Vagina (tissue), 2 donors: Measurements from ENCODE around the gene GPR158. TPM values are rescaled to one million over a fixed set of nuclear protein-coding genes. Genes with fewer than 3 reads are reported as not detected.

Experiments used
- DNase-seq, 2 donors: peaks; one replicate each; pipeline ENCODE4 v3.0.0-alpha.2; 2017; ENCODE audit errors: extremely low spot score in 2 of 2
- H3K27ac ChIP-seq: fragments of 200-600 bp; sonication (generic); one replicate; pipeline ENCODE4 v1.5.1; 2019
- H3K27me3 ChIP-seq: fragments of 200-600 bp; sonication (generic); one replicate; pipeline ENCODE4 v1.5.1; 2019
- H3K36me3 ChIP-seq, 2 donors: fragments of 200-600 bp; sonication (generic); one replicate each; pipeline ENCODE4 v1.5.1; 2017 to 2019
- H3K4me1 ChIP-seq: fragments of 200-600 bp; sonication (generic); one replicate; pipeline ENCODE4 v1.5.1; 2019
- H3K4me3 ChIP-seq, 2 donors: fragments of 200-600 bp; sonication (generic); 1 replicate in 1 of 2; 2 replicates in 1 of 2; pipeline ENCODE4 v1.5.1; 2016 to 2019
- H3K9me3 ChIP-seq: fragments of 200-600 bp; sonication (generic); one replicate; pipeline ENCODE4 v1.5.1; 2019
- POLR2A ChIP-seq, 2 donors: fragments of 450-650 bp; IDR thresholded peaks; one replicate each; pipeline ENCODE4 v1.6.1; 2017; ENCODE audit warnings: antibody characterized with exemption in 2 of 2, mild to moderate bottlenecking in 2 of 2, moderate library complexity in 2 of 2
- POLR2AphosphoS5 ChIP-seq, 2 donors: sonication (generic); formaldehyde crosslinking; IDR thresholded peaks; one replicate each; pipeline ENCODE4 v1.9.0; 2017; ENCODE audit warnings: antibody characterized with exemption in 2 of 2, mild to moderate bottlenecking in 2 of 2, low read depth in 1 of 2; ENCODE audit not compliant: insufficient read depth in 1 of 2
- intact Hi-C: fragments of 100-400 bp; cut with DNase I; formaldehyde crosslinking; loops from one replicate; pipeline ENCODE4 v1.15.1; 2023
- total RNA-seq: library from RNA; depleted of rRNA; stranded (reverse); fragments of >200 nt; gene quantifications from one replicate; pipeline ENCODE4 v1.2.3, GENCODE V29; 2016
- TF ChIP-seq, protein P1 (sequence below), 3 experiments: fragments of 450-650 bp in 2 of 3; fragments of 200-600 bp in 1 of 3; sonication (generic) in 1 of 3; IDR thresholded peaks; one replicate each; pipeline ENCODE4 v1.5.1; 2017 to 2019; ENCODE audit warnings: antibody characterized with exemption in 3 of 3, mild to moderate bottlenecking in 2 of 3, moderate library complexity in 2 of 3

GPR158 gene
- total RNA-seq, 1 donor from 2014 or later = 0.49 TPM

DNA sequence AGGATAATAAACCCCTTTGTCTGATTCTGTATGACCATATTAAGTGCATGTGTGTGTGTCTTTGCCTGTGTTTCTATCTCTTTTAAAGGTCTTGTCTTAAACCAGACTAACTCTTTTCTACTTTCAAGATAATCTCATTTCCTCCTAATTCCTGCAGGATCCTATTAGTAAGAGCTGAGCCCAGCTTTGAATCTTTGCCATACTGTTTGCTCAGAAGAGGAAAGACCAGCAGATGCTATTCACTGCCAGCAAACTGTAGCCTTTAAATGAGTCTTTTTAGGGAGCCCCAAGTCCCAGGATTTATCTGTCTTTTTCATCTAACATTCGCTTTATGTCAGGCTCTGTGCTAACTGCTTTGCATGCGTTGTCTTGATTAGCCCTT lies 2.9 kb downstream of the GPR158 start:
- no peak for TF ChIP-seq POLR2A (IDR thresholded peaks at IDR 0.05)
- TF ChIP-seq POLR2AphosphoS5 (IDR thresholded peaks at IDR 0.05; ENCODE audit: insufficient read depth in 1 of 2, low read depth in 1 of 2) = no peak
- TF ChIP-seq, protein P1, sequence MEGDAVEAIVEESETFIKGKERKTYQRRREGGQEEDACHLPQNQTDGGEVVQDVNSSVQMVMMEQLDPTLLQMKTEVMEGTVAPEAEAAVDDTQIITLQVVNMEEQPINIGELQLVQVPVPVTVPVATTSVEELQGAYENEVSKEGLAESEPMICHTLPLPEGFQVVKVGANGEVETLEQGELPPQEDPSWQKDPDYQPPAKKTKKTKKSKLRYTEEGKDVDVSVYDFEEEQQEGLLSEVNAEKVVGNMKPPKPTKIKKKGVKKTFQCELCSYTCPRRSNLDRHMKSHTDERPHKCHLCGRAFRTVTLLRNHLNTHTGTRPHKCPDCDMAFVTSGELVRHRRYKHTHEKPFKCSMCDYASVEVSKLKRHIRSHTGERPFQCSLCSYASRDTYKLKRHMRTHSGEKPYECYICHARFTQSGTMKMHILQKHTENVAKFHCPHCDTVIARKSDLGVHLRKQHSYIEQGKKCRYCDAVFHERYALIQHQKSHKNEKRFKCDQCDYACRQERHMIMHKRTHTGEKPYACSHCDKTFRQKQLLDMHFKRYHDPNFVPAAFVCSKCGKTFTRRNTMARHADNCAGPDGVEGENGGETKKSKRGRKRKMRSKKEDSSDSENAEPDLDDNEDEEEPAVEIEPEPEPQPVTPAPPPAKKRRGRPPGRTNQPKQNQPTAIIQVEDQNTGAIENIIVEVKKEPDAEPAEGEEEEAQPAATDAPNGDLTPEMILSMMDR (IDR thresholded peaks at IDR 0.05) = no peak
- intact Hi-C loops = no loop called here
- H3K27me3 ChIP-seq = peaks cover 9% of the 10 kb centered on the region

DNA sequence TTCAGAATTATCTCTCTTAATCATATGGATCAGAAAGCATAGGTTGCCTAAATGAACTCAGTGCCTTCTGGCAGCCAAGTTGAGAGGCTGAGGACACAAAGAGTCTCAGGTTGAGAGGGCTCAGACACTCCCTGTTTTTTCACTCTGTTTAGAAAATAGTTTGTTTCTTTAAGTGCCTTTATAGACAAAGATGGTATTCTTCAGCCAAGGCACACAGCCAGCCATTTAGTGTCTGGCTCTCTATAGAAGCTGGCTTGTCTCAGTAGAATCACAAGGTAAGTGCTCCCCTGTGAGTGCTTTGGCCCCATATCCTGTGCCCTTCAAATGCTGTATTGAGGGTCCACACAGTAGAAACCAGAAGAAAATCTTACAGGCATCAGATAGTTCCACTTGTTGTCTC lies 3.6 kb downstream of the GPR158 start:
- Histone ChIP-seq H3K36me3 (no peaks in the 10 kb centered on the region), H3K27me3 (peaks cover 9% of the 10 kb centered on the region), H3K27ac (no peak overlapping the region), H3K9me3 (no peaks in the 10 kb centered on the region), H3K4me3 (no peak overlapping the region), H3K4me1 (peaks cover 12% of the 10 kb centered on the region)
- DNase-seq = no peak
- intact Hi-C loops = no loop called here
- no peak for TF ChIP-seq POLR2AphosphoS5 (IDR thresholded peaks at IDR 0.05; ENCODE audit: insufficient read depth in 1 of 2, low read depth in 1 of 2)
- TF ChIP-seq, protein P1 (IDR thresholded peaks at IDR 0.05) = no peak
- no peak for TF ChIP-seq POLR2A (IDR thresholded peaks at IDR 0.05)

More for the DNA sequence above, 2.9 kb downstream of the GPR158 start:
- H3K27ac ChIP-seq = no peak overlapping the region
- H3K36me3 ChIP-seq = no peaks in the 10 kb centered on the region
- H3K4me1 ChIP-seq = peaks cover 12% of the 10 kb centered on the region
- DNase-seq = no peak
- H3K9me3 ChIP-seq = no peaks in the 10 kb centered on the region
- H3K4me3 ChIP-seq = no peak overlapping the region

DNA sequence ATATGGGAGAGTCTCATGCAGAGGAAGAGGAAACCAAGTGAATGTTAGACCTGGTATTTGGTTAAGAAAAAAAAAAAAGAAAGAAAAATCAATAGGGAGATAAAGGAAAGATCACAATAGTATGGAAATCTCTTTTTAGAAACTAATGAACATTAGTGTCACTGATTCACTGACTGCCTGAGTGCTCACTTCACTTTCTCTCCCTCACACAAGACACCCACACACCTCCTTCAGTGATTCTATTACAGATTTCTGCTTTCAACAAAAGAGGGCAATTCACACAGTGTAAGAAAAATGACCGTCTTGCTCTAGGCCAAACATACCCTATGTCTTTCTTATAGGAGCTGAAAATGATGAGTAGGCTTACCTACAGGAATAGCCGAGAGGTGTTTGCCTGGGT lies 6.0 kb downstream of the GPR158 start:
- no peak overlapping the region for H3K4me3 ChIP-seq
- peaks cover 7% of the 10 kb centered on the region for H3K27me3 ChIP-seq
- TF ChIP-seq, protein P1 (IDR thresholded peaks at IDR 0.05) = no peak
- TF ChIP-seq POLR2AphosphoS5 (IDR thresholded peaks at IDR 0.05; ENCODE audit: insufficient read depth in 1 of 2, low read depth in 1 of 2) (no peak), POLR2A (IDR thresholded peaks at IDR 0.05) (no peak)
- no peaks in the 10 kb centered on the region for H3K9me3 ChIP-seq
- intact Hi-C loops = no loop called here
- no peak for DNase-seq
- H3K27ac ChIP-seq = no peak overlapping the region
- H3K4me1 ChIP-seq = no peaks in the 10 kb centered on the region
- no peaks in the 10 kb centered on the region for H3K36me3 ChIP-seq

DNA sequence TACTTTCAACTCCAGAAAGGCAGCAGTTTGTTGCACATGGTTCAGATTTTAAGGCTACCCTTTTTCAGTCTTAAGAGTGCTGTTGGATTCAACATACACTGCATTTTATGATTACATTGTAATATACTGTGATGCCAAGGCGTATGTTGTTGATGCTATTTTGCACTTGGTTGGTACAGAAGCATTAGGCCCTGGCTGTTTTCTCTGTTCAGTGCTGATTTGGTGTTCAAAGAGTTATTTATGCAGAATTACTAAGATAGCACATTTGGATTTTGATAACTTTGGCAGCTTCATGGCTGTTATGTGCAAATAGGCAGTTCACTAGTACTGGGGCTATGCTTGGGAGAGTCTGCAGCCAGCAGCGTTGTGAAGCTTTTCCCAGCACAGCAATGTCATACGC lies 7.8 kb downstream of the GPR158 start:
- Histone ChIP-seq H3K27ac (no peak overlapping the region), H3K36me3 (no peaks in the 10 kb centered on the region), H3K4me1 (no peaks in the 10 kb centered on the region), H3K9me3 (no peaks in the 10 kb centered on the region), H3K4me3 (no peak overlapping the region), H3K27me3 (no peaks in the 10 kb centered on the region)
- TF ChIP-seq, protein P1 (IDR thresholded peaks at IDR 0.05) = no peak
- TF ChIP-seq POLR2AphosphoS5 (IDR thresholded peaks at IDR 0.05; ENCODE audit: insufficient read depth in 1 of 2, low read depth in 1 of 2) (no peak), POLR2A (IDR thresholded peaks at IDR 0.05) (no peak)
- intact Hi-C loops = no loop called here
- DNase-seq = no peak

DNA sequence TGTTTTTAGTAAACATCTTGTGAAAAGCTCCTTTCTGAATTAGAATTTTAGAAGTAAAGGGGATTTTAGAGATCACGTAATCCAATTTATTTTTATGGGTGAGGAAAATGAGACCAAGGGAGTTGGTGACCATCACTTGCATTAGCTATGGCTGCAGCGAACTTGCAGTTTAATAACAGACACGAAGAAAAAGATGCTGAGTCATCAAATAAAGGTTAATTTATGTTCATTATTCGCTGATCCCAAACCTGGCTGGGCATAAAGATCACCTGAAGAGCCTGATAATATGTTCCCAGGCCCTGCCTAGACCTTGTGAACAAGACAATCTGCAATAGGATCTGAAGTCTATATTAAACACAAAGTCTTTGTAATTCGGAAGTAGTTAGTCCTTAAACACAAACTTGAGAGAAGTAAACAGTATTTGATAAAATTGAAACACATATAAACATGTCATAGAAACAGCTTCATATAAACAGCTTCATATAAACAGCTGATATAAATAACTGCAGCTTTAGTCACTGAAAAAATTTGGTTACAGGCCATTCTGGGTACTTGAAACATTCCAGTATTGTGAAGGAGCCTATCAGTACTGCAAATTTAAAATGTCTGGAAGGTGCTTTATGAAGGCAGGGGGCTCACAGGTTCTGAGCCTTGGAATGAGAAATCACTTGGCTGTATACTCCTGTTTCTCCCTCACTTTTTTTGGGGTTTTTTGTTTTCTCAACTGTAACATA lies 16.5 kb downstream of the GPR158 start:
- no peak for DNase-seq
- H3K36me3 ChIP-seq = no peaks in the 10 kb centered on the region
- no peak overlapping the region for H3K4me3 ChIP-seq
- no peaks in the 10 kb centered on the region for H3K4me1 ChIP-seq
- no peak for TF ChIP-seq POLR2AphosphoS5 (IDR thresholded peaks at IDR 0.05; ENCODE audit: insufficient read depth in 1 of 2, low read depth in 1 of 2)
- TF ChIP-seq, protein P1 (IDR thresholded peaks at IDR 0.05) = no peak
- H3K27ac ChIP-seq = no peak overlapping the region
- no peaks in the 10 kb centered on the region for H3K9me3 ChIP-seq
- H3K27me3 ChIP-seq = no peaks in the 10 kb centered on the region
- intact Hi-C loops = no loop called here
